Stimulated activated naive B cell treated with anti-CD40 and anti-IgM and Interleukin-4, amounts not matched to agents 10 μg/mL and 1 μg/mL and 100 μg/mL, for 72 hours (primary cell): Measurements from ENCODE around the gene VIPR2.
"Not testable (repeated sequence)": the region's sequence is repeated elsewhere in the genome, so short reads cannot be mapped to it uniquely, and the experiment has no call there.

ENCODE experiments used
- ATAC-seq, 2 donors: fragments of 150-1000 bp; cut with Tn5 transposase; replicated peaks; 2 replicates each; pipeline ENCODE4 v1.10.0; 2021; ENCODE audit warnings: moderate library complexity in 1 of 2
- DNase-seq: peaks from one replicate; pipeline ENCODE4 v3.0.0; 2021
- H3K27ac Mint-ChIP-seq: one replicate; pipeline ENCODE4 v1.8.0; 2022; ENCODE audit warnings: mild to moderate bottlenecking, mixed read lengths
- H3K27me3 Mint-ChIP-seq, 2 donors: one replicate each; pipeline ENCODE4 v1.8.0; 2022; ENCODE audit warnings: mixed read lengths in 2 of 2
- H3K36me3 Mint-ChIP-seq, 2 donors: one replicate each; pipeline ENCODE4 v1.8.0; 2022; ENCODE audit warnings: mixed read lengths in 2 of 2, mild to moderate bottlenecking in 1 of 2
- H3K4me1 Mint-ChIP-seq, 2 donors: one replicate each; pipeline ENCODE4 v1.8.0; 2022; ENCODE audit warnings: mixed read lengths in 2 of 2, mild to moderate bottlenecking in 1 of 2
- H3K4me3 Mint-ChIP-seq, 2 donors: one replicate each; pipeline ENCODE4 v1.8.0; 2022; ENCODE audit warnings: mild to moderate bottlenecking in 2 of 2, mixed read lengths in 2 of 2, moderate library complexity in 1 of 2
- H3K9me3 Mint-ChIP-seq, 2 donors: one replicate each; pipeline ENCODE4 v1.8.0; 2022; ENCODE audit warnings: mixed read lengths in 2 of 2, mild to moderate bottlenecking in 1 of 2

Gene VIPR2

GRCh38 chr7:159094023-159094740 is 50.5 kb downstream of the VIPR2 start:
- Mint-ChIP-seq H3K4me3 (no peak overlapping the region), H3K27me3 (no peaks in the 10 kb centered on the region), H3K9me3 (no peaks in the 10 kb centered on the region), H3K36me3 (no peaks in the 10 kb centered on the region), H3K4me1 (no peaks in the 10 kb centered on the region), H3K27ac (no peak overlapping the region)
- ATAC-seq (no peak), DNase-seq (no peak)

- ATAC-seq (no peak), DNase-seq (no peak)
- Mint-ChIP-seq H3K4me3 (no peak overlapping the region), H3K27me3 (no peaks in the 10 kb centered on the region), H3K9me3 (no peaks in the 10 kb centered on the region), H3K36me3 (no peaks in the 10 kb centered on the region), H3K4me1 (no peaks in the 10 kb centered on the region), H3K27ac (no peak overlapping the region)
Observed at GRCh38 chr7:159093351-159093971, 51.2 kb downstream of the VIPR2 start.

- Mint-ChIP-seq H3K4me1 (no peaks in the 10 kb centered on the region), H3K36me3 (no peaks in the 10 kb centered on the region), H3K9me3 (no peaks in the 10 kb centered on the region), H3K27ac (no peak overlapping the region), H3K4me3 (no peak overlapping the region), H3K27me3 (no peaks in the 10 kb centered on the region)
- DNase-seq (no peak), ATAC-seq (no peak)
Observed at GRCh38 chr7:159092701-159093121, 52.0 kb downstream of the VIPR2 start.

- Mint-ChIP-seq H3K27ac (no peak overlapping the region), H3K4me3 (no peak overlapping the region), H3K36me3 (no peaks in the 10 kb centered on the region), H3K9me3 (no peaks in the 10 kb centered on the region), H3K27me3 (peaks cover 0 to 7% of the 10 kb centered on the region in 2 donors), H3K4me1 (no peaks in the 10 kb centered on the region)
- DNase-seq (no peak), ATAC-seq (no peak)
Observed at GRCh38 chr7:159091480-159092475, 52.9 kb downstream of the VIPR2 start.

GRCh38 chr7:159091041-159091440 is 53.6 kb downstream of the VIPR2 start:
- ATAC-seq: no peak
- H3K9me3 Mint-ChIP-seq: no peaks in the 10 kb centered on the region
- no peak for DNase-seq
- H3K4me3 Mint-ChIP-seq: no peak overlapping the region
- H3K27ac Mint-ChIP-seq: no peak overlapping the region
- no peaks in the 10 kb centered on the region for H3K4me1 Mint-ChIP-seq
- no peaks in the 10 kb centered on the region for H3K36me3 Mint-ChIP-seq
- H3K27me3 Mint-ChIP-seq: peaks cover 0 to 10% of the 10 kb centered on the region in 2 donors

- no peaks in the 10 kb centered on the region for H3K4me1 Mint-ChIP-seq
- peak in 1 of 2 donors; percentile 14 for ATAC-seq
Observed at GRCh38 chr7:159088016-159088865, 56.4 kb downstream of the VIPR2 start.

GRCh38 chr7:159086301-159086925 is 58.3 kb downstream of the VIPR2 start:
- no peak overlapping the region for H3K4me3 Mint-ChIP-seq
- peaks cover 0 to 15% of the 10 kb centered on the region in 2 donors for H3K27me3 Mint-ChIP-seq
- no peak for DNase-seq
- no peaks in the 10 kb centered on the region for H3K36me3 Mint-ChIP-seq
- H3K27ac Mint-ChIP-seq: no peak overlapping the region
- no peaks in the 10 kb centered on the region for H3K4me1 Mint-ChIP-seq
- ATAC-seq: no peak
- H3K9me3 Mint-ChIP-seq: peaks cover 0 to 2% of the 10 kb centered on the region in 2 donors

More at GRCh38 chr7:159088016-159088865, 56.4 kb downstream of the VIPR2 start:
- Mint-ChIP-seq H3K27me3 (peaks cover 0 to 15% of the 10 kb centered on the region in 2 donors), H3K4me3 (no peak overlapping the region), H3K9me3 (no peaks in the 10 kb centered on the region), H3K27ac (no peak overlapping the region), H3K36me3 (no peaks in the 10 kb centered on the region)
- DNase-seq: no peak

- no peaks in the 10 kb centered on the region for H3K36me3 Mint-ChIP-seq
- H3K27ac Mint-ChIP-seq: no peak overlapping the region
- peaks cover 0 to 2% of the 10 kb centered on the region in 2 donors for H3K9me3 Mint-ChIP-seq
- H3K4me1 Mint-ChIP-seq: no peaks in the 10 kb centered on the region
- ATAC-seq: no peak
- H3K27me3 Mint-ChIP-seq: peaks cover 0 to 15% of the 10 kb centered on the region in 2 donors
- H3K4me3 Mint-ChIP-seq: no peak overlapping the region
- no peak for DNase-seq
Observed at GRCh38 chr7:159084069-159084801, 60.4 kb downstream of the VIPR2 start.

- no peak overlapping the region for H3K4me3 Mint-ChIP-seq
- H3K9me3 Mint-ChIP-seq: peaks cover 0 to 2% of the 10 kb centered on the region in 2 donors
- no peaks in the 10 kb centered on the region for H3K4me1 Mint-ChIP-seq
- no peak overlapping the region for H3K27ac Mint-ChIP-seq
- H3K27me3 Mint-ChIP-seq: peaks cover 0 to 21% of the 10 kb centered on the region in 2 donors
- H3K36me3 Mint-ChIP-seq: no peaks in the 10 kb centered on the region
- no peak for ATAC-seq
- no peak for DNase-seq
Observed at GRCh38 chr7:159083698-159084068, 61.0 kb downstream of the VIPR2 start.

GRCh38 chr7:159083001-159083697 is 61.5 kb downstream of the VIPR2 start:
- Mint-ChIP-seq H3K4me3 (no peak overlapping the region), H3K9me3 (peaks cover 0 to 2% of the 10 kb centered on the region in 2 donors), H3K36me3 (no peaks in the 10 kb centered on the region), H3K4me1 (no peaks in the 10 kb centered on the region), H3K27me3 (peaks cover 0 to 22% of the 10 kb centered on the region in 2 donors), H3K27ac (no peak overlapping the region)
- DNase-seq (no peak), ATAC-seq (no peak)

GRCh38 chr7:159082075-159082474 is 62.6 kb downstream of the VIPR2 start:
- not testable (repeated sequence) for H3K4me3 Mint-ChIP-seq, H3K36me3 Mint-ChIP-seq, ATAC-seq, H3K9me3 Mint-ChIP-seq, DNase-seq, H3K4me1 Mint-ChIP-seq, H3K27ac Mint-ChIP-seq
- H3K27me3 Mint-ChIP-seq: peaks cover 0 to 23% of the 10 kb centered on the region in 2 donors

GRCh38 chr7:159078911-159079270 is 65.8 kb downstream of the VIPR2 start:
- ATAC-seq (no peak), DNase-seq (no peak)
- Mint-ChIP-seq H3K4me1 (no peaks in the 10 kb centered on the region), H3K4me3 (no peak overlapping the region), H3K27me3 (peaks cover 0 to 13% of the 10 kb centered on the region in 2 donors), H3K27ac (no peak overlapping the region), H3K36me3 (no peaks in the 10 kb centered on the region), H3K9me3 (peaks cover 0 to 2% of the 10 kb centered on the region in 2 donors)
